Measurements from ENCODE around the gene NAMPT.

The NAMPT gene

DNA sequence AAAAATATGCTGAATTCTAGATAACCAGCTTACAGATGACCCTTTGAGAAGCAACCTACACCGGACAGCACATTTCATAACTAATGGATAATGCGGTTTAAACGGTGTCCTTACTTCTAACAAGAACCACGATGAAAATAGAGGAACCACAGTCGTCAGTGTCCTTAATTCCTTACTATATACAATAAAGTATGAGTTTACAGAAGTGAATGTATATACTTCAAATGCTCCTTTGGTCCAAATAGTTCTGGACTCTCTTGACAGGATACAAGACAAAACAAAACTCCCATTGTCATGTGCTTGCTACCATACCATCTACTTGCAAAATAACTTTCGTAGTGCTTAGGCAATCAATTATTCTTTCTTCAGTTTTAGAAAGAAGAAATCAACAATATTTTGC is 2.4 kb downstream of the NAMPT start:
- Histone ChIP-seq H3K9me3 (ENCODE audit: low read depth, low read length) (no peaks in the 10 kb centered on the region), H3K9ac (ENCODE audit: insufficient read length) (no peak overlapping the region), H3K4me3 (no peak overlapping the region), H3K36me3 (ENCODE audit: insufficient read depth, low read length) (no peaks in the 10 kb centered on the region), H3K27ac (no peak overlapping the region)
- DNase-seq (ENCODE audit: low read depth, low spot score) = no peak
- TF ChIP-seq FOXP2 (optimal IDR thresholded peaks at IDR 0.05; ENCODE audit: control extremely low read depth, extremely low read length, insufficient read depth) = no peak
- TF ChIP-seq POLR2AphosphoS5 (IDR thresholded peaks at IDR 0.05; ENCODE audit: borderline replicate concordance, low read depth, low read length) = no peak
- no peak for TF ChIP-seq EZH2 (IDR thresholded peaks at IDR 0.05)

DNA sequence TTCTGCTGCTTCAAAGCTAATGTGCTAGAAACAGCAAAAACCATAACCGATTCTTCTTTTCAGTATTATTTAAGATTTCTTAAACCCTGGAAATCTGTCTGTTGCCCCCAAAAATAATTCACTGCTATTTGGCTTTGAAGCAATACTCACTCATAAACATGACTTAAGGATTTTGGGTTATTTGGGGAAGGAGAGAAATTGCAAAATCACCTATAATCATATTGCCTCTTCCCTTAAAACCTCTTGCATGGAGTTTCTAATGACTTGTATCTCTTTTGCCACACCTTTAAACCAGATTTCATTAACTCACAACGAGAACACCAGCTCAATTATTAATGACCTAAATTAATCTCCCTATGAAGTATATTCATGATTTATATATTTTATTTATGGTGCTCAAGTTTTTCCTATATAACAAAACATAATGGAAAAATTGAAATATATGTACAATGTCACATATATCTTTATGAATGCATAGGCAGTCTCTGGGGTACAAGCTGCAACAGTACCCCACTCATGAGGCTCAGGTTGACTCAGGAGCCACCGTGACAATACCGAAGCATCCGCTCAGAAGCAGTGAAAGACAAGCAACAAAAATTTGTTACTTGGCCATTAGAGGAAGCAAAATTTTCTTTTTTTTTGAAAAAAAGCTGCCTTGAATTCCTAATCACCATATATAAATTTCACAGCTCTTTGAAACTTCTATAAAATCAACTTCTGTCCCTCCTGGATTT is 3.0 kb downstream of the NAMPT start:
- Histone ChIP-seq H3K27ac (no peak overlapping the region), H3K36me3 (ENCODE audit: insufficient read depth, low read length) (no peaks in the 10 kb centered on the region), H3K9me3 (ENCODE audit: low read depth, low read length) (no peaks in the 10 kb centered on the region), H3K4me3 (no peak overlapping the region), H3K9ac (ENCODE audit: insufficient read length) (no peak overlapping the region)
- no peak for DNase-seq (ENCODE audit: low read depth, low spot score)
- TF ChIP-seq POLR2AphosphoS5 (IDR thresholded peaks at IDR 0.05; ENCODE audit: borderline replicate concordance, low read depth, low read length) (no peak), FOXP2 (optimal IDR thresholded peaks at IDR 0.05; ENCODE audit: control extremely low read depth, extremely low read length, insufficient read depth) (no peak), EZH2 (IDR thresholded peaks at IDR 0.05) (no peak)

- TF ChIP-seq EZH2 (IDR thresholded peaks at IDR 0.05) = no peak
These were observed 3.7 kb downstream of the NAMPT start for GRCh38 chr7:106281127-106281526.

GRCh38 chr7:106279425-106280197 is 5.2 kb downstream of the NAMPT start:
- H3K4me3 ChIP-seq = no peak overlapping the region
- TF ChIP-seq EZH2 (IDR thresholded peaks at IDR 0.05) (no peak), FOXP2 (optimal IDR thresholded peaks at IDR 0.05; ENCODE audit: control extremely low read depth, extremely low read length, insufficient read depth) (no peak), POLR2AphosphoS5 (IDR thresholded peaks at IDR 0.05; ENCODE audit: borderline replicate concordance, low read depth, low read length) (no peak)
- no peak overlapping the region for H3K9ac ChIP-seq (ENCODE audit: insufficient read length)
- DNase-seq (ENCODE audit: low read depth, low spot score) = no peak
- no peak overlapping the region for H3K27ac ChIP-seq
- H3K9me3 ChIP-seq (ENCODE audit: low read depth, low read length) = no peaks in the 10 kb centered on the region
- H3K36me3 ChIP-seq (ENCODE audit: insufficient read depth, low read length) = peaks cover 15% of the 10 kb centered on the region

More at GRCh38 chr7:106281127-106281526, 3.7 kb downstream of the NAMPT start:
- Histone ChIP-seq H3K9me3 (ENCODE audit: low read depth, low read length) (no peaks in the 10 kb centered on the region), H3K4me3 (no peak overlapping the region), H3K27ac (no peak overlapping the region), H3K36me3 (ENCODE audit: insufficient read depth, low read length) (peaks cover 6% of the 10 kb centered on the region), H3K9ac (ENCODE audit: insufficient read length) (no peak overlapping the region)
- no peak for DNase-seq (ENCODE audit: low read depth, low spot score)

- Histone ChIP-seq H3K9me3 (ENCODE audit: low read depth, low read length) (no peaks in the 10 kb centered on the region), H3K4me3 (no peak overlapping the region), H3K9ac (ENCODE audit: insufficient read length) (no peak overlapping the region), H3K36me3 (ENCODE audit: insufficient read depth, low read length) (peaks cover 17% of the 10 kb centered on the region), H3K27ac (no peak overlapping the region)
- TF ChIP-seq POLR2AphosphoS5 (IDR thresholded peaks at IDR 0.05; ENCODE audit: borderline replicate concordance, low read depth, low read length) (no peak), EZH2 (IDR thresholded peaks at IDR 0.05) (no peak), FOXP2 (optimal IDR thresholded peaks at IDR 0.05; ENCODE audit: control extremely low read depth, extremely low read length, insufficient read depth) (no peak)
- DNase-seq (ENCODE audit: low read depth, low spot score) = no peak
These were observed 6.1 kb downstream of the NAMPT start for GRCh38 chr7:106278695-106279094.

DNA sequence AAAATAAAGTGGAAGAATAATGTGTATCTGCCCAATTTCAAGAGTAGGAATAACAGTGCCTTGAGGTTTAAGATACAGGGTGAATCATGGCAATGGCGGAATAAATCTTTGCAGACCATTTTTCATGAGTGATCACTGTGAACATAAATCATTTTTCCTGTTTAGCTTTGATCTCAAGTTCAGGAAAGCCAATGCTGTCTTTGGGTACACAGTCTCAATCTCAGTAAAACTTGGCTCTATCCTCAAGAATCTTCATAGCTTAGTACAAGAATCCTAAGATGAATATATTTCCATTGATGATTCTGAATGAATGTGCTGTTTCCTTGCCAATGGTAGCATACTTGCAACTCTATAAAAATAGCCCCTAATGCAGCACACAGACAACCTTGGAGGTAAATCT is 6.8 kb downstream of the NAMPT start:
- no peak overlapping the region for H3K4me3 ChIP-seq
- TF ChIP-seq EZH2 (IDR thresholded peaks at IDR 0.05) (no peak), FOXP2 (optimal IDR thresholded peaks at IDR 0.05; ENCODE audit: control extremely low read depth, extremely low read length, insufficient read depth) (no peak)
- DNase-seq (ENCODE audit: low read depth, low spot score) = no peak
- H3K36me3 ChIP-seq (ENCODE audit: insufficient read depth, low read length) = peaks cover 17% of the 10 kb centered on the region
- H3K27ac ChIP-seq = no peak overlapping the region
- H3K9me3 ChIP-seq (ENCODE audit: low read depth, low read length) = no peaks in the 10 kb centered on the region
- no peak overlapping the region for H3K9ac ChIP-seq (ENCODE audit: insufficient read length)

DNA sequence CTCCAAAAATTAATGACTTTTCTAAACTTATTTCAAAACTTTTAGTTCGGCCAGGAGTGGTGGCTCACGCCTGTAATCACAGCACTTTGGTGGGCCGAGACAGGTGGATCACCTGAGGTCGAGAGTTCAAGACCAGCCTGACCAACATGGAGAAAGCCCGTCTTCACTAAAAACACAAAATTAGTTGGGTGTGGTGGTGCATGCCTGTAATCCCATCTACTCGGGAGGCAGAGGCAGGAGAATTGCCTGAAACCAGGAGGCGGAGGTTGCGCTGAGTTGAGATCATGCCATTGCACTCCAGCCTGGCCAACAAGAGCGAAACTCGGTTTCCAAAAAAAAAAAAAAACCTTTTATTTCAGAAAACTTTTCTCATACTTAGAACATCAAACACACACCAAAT is 8.3 kb downstream of the NAMPT start:
- Histone ChIP-seq H3K4me3 (no peak overlapping the region), H3K9me3 (ENCODE audit: low read depth, low read length) (no peaks in the 10 kb centered on the region), H3K9ac (ENCODE audit: insufficient read length) (no peak overlapping the region), H3K27ac (no peak overlapping the region), H3K36me3 (ENCODE audit: insufficient read depth, low read length) (peaks cover 22% of the 10 kb centered on the region)
- TF ChIP-seq EZH2 (IDR thresholded peaks at IDR 0.05) = no peak
- no peak for TF ChIP-seq FOXP2 (optimal IDR thresholded peaks at IDR 0.05; ENCODE audit: control extremely low read depth, extremely low read length, insufficient read depth)
- no peak for TF ChIP-seq POLR2AphosphoS5 (IDR thresholded peaks at IDR 0.05; ENCODE audit: borderline replicate concordance, low read depth, low read length)
- no peak for DNase-seq (ENCODE audit: low read depth, low spot score)

GRCh38 chr7:106273009-106273668 is 11.6 kb downstream of the NAMPT start:
- H3K36me3 ChIP-seq (ENCODE audit: insufficient read depth, low read length) = peaks cover 39% of the 10 kb centered on the region
- TF ChIP-seq FOXP2 (optimal IDR thresholded peaks at IDR 0.05; ENCODE audit: control extremely low read depth, extremely low read length, insufficient read depth) (no peak), POLR2AphosphoS5 (IDR thresholded peaks at IDR 0.05; ENCODE audit: borderline replicate concordance, low read depth, low read length) (no peak), EZH2 (IDR thresholded peaks at IDR 0.05) (no peak)
- DNase-seq (ENCODE audit: low read depth, low spot score) = no peak
- no peaks in the 10 kb centered on the region for H3K9me3 ChIP-seq (ENCODE audit: low read depth, low read length)
- H3K4me3 ChIP-seq = no peak overlapping the region
- H3K9ac ChIP-seq (ENCODE audit: insufficient read length) = no peak overlapping the region
- no peak overlapping the region for H3K27ac ChIP-seq

Data from SK-N-MC (cell line).